DOHH2 (cell line): ENCODE measurements around the gene TMEM41B.

Source experiments
- H3F3A ChIP-seq: fragments of 200-600 bp; sonication (generic), shearing (Covaris generic); 2 replicates; pipeline ENCODE4 v1.6.0; 2016; ENCODE audit warnings: antibody characterized with exemption, mild to moderate bottlenecking; ENCODE audit not compliant: control insufficient read depth, insufficient read depth
- H3K27ac ChIP-seq: fragments of 200-600 bp; sonication (generic); 2 replicates; pipeline ENCODE4 v1.5.1; 2014; ENCODE audit warnings: low read depth, mild to moderate bottlenecking, low read length, moderate library complexity
- H3K27me3 ChIP-seq: fragments of 200-600 bp; sonication (generic); 2 replicates; pipeline ENCODE4 v1.6.1; 2014; ENCODE audit warnings: mild to moderate bottlenecking, low read length, mixed read lengths; ENCODE audit not compliant: control insufficient read depth
- H3K36me3 ChIP-seq: fragments of 200-600 bp; sonication (generic); 2 replicates; pipeline ENCODE4 v1.6.1; 2014; ENCODE audit warnings: mild to moderate bottlenecking, low read length, moderate library complexity, mixed read lengths; ENCODE audit not compliant: control insufficient read depth
- H3K4me1 ChIP-seq: fragments of 200-600 bp; sonication (generic); 2 replicates; pipeline ENCODE4 v1.6.1; 2014; ENCODE audit warnings: mild to moderate bottlenecking, low read length, mixed read lengths; ENCODE audit not compliant: control insufficient read depth
- H3K4me2 ChIP-seq: fragments of 200-600 bp; sonication (generic); 2 replicates; pipeline ENCODE4 v1.6.0; 2014; ENCODE audit warnings: mild to moderate bottlenecking, low read length, moderate library complexity
- H3K4me3 ChIP-seq: fragments of 200-600 bp; sonication (generic); 2 replicates; pipeline ENCODE4 v1.5.1; 2014; ENCODE audit warnings: mild to moderate bottlenecking, low read length, mixed read lengths
- H3K79me2 ChIP-seq: fragments of 200-600 bp; sonication (generic); 2 replicates; pipeline ENCODE4 v1.6.1; 2014; ENCODE audit warnings: mild to moderate bottlenecking, low read length, mixed read lengths; ENCODE audit not compliant: control insufficient read depth
- H3K9me2 ChIP-seq: fragments of 200-600 bp; sonication (generic); replicated peaks from 2 replicates; pipeline ENCODE4 v1.6.1; 2014; ENCODE audit warnings: mild to moderate bottlenecking, low read length, mixed read lengths; ENCODE audit not compliant: control insufficient read depth
- H3K9me3 ChIP-seq: fragments of 200-600 bp; sonication (generic); 2 replicates; pipeline ENCODE4 v1.6.1; 2014; ENCODE audit warnings: antibody characterized with exemption, low read length, mixed read lengths; ENCODE audit not compliant: control insufficient read depth, insufficient read depth
- H4K20me1 ChIP-seq: fragments of 200-600 bp; sonication (generic); 2 replicates; pipeline ENCODE4 v1.6.0; 2014; ENCODE audit warnings: low read depth, mild to moderate bottlenecking, antibody characterized with exemption, low read length, moderate library complexity; ENCODE audit not compliant: control insufficient read depth, insufficient read depth
- EZH2phosphoT487 ChIP-seq: fragments of 200-600 bp; sonication (generic); IDR thresholded peaks from 2 replicates; pipeline ENCODE4 v1.6.1; 2017; ENCODE audit warnings: borderline replicate concordance, mild to moderate bottlenecking, antibody characterized with exemption, low read length, moderate library complexity, mixed read lengths
- TF ChIP-seq, protein P1 (sequence below): fragments of 200-600 bp; sonication (generic); IDR thresholded peaks from one replicate; pipeline ENCODE4 v1.5.1; 2014; ENCODE audit warnings: antibody characterized with exemption, mild to moderate bottlenecking, low read depth, low read length; ENCODE audit not compliant: poor library complexity, severe bottlenecking

TMEM41B gene

DNA sequence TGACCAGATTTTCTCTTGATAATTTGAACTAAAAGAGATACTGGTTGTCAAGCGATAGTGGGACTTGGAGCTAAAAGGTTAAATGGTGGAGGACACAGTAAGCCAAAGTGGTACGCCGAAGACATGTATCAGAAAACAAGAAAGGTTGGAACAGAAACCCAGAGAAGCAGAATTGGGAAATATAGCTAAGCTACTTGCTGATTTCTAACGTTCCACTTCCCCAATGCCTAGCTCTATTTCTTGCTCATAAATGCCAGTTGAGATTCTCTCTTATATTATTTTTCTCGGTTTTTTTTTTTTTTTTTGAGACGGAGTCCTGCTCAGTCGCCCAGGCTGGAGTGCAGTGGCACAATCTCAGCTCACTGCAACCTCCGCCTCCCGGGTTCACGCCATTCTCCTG is 12.7 kb downstream of the TMEM41B start:
- Histone ChIP-seq H4K20me1 (no peaks in the 10 kb centered on the region), H3K4me1 (no peaks in the 10 kb centered on the region), H3K36me3 (peaks cover 3% of the 10 kb centered on the region), H3K27me3 (no peaks in the 10 kb centered on the region), H3K9me3 (no peaks in the 10 kb centered on the region), H3F3A (no peaks in the 10 kb centered on the region), H3K9me2 (no peaks in the 10 kb centered on the region), H3K27ac (no peak overlapping the region), H3K4me3 (no peak overlapping the region), H3K79me2 (peaks cover 58% of the 10 kb centered on the region), H3K4me2 (no peak overlapping the region)
- TF ChIP-seq EZH2phosphoT487 = no peak
- TF ChIP-seq, protein P1, sequence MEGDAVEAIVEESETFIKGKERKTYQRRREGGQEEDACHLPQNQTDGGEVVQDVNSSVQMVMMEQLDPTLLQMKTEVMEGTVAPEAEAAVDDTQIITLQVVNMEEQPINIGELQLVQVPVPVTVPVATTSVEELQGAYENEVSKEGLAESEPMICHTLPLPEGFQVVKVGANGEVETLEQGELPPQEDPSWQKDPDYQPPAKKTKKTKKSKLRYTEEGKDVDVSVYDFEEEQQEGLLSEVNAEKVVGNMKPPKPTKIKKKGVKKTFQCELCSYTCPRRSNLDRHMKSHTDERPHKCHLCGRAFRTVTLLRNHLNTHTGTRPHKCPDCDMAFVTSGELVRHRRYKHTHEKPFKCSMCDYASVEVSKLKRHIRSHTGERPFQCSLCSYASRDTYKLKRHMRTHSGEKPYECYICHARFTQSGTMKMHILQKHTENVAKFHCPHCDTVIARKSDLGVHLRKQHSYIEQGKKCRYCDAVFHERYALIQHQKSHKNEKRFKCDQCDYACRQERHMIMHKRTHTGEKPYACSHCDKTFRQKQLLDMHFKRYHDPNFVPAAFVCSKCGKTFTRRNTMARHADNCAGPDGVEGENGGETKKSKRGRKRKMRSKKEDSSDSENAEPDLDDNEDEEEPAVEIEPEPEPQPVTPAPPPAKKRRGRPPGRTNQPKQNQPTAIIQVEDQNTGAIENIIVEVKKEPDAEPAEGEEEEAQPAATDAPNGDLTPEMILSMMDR = no peak

GRCh38 chr11:9293646-9294045 is 20.7 kb downstream of the TMEM41B start:
- Histone ChIP-seq H3K9me3 (no peaks in the 10 kb centered on the region), H3K27me3 (no peaks in the 10 kb centered on the region), H3K36me3 (peaks cover 9% of the 10 kb centered on the region), H3K27ac (no peak overlapping the region), H3F3A (no peaks in the 10 kb centered on the region), H3K4me2 (no peak overlapping the region), H3K9me2 (no peaks in the 10 kb centered on the region), H3K4me1 (no peaks in the 10 kb centered on the region), H3K4me3 (no peak overlapping the region), H3K79me2 (peaks cover 3% of the 10 kb centered on the region; the same call in 1 of the 2 replicates), H4K20me1 (no peaks in the 10 kb centered on the region)
- TF ChIP-seq, protein P1 = no peak
- TF ChIP-seq EZH2phosphoT487 = no peak

DNA sequence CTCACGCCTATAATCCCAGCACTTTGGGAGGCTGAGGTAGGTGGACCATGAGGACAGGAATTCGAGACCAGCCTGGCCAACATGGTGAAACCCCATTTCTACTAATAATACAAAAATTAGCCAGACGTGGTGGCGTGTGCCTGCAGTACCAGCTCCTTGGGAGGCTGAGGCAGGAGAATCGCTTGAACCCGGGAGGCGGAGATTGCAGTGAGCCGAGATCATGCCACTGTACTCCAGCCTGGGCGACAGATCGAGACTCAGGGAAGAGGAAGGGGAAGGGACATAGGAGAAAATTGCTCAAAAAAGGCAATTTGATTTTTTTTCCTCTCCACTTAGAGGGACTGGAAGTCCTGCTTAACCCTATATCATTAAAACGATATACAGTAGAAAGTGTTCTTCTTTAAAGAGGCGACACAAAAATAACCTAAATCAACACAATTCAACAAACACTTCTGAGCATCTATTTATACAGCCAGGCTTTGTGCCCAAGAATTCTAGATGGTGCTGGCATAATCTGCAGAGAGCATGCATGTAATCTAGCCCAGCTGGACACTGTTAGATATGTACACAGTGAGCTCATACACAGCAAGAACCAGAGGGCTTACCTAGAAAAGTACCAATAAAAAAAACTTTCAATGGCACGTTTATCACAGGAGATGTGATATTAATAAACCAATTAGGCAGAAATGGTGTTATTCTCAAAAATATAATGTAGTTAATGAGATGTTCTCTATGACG is 28.4 kb downstream of the TMEM41B start:
- H3K36me3 ChIP-seq = peaks cover 4% of the 10 kb centered on the region
- no peaks in the 10 kb centered on the region for H3K9me2 ChIP-seq
- no peaks in the 10 kb centered on the region for H3K79me2 ChIP-seq
- H3F3A ChIP-seq = peaks cover 12% of the 10 kb centered on the region
- H3K27ac ChIP-seq = no peak overlapping the region
- H3K4me3 ChIP-seq = no peak overlapping the region
- no peak for TF ChIP-seq EZH2phosphoT487
- TF ChIP-seq, protein P1 = no peak
- H3K27me3 ChIP-seq = no peaks in the 10 kb centered on the region
- H3K4me1 ChIP-seq = peaks cover 11% of the 10 kb centered on the region
- H4K20me1 ChIP-seq = no peaks in the 10 kb centered on the region
- no peaks in the 10 kb centered on the region for H3K9me3 ChIP-seq
- no peak overlapping the region for H3K4me2 ChIP-seq
